ENCODE results near the gene PRR11. TPM values are rescaled to one million over a fixed set of nuclear protein-coding genes. Genes with fewer than 3 reads are reported as not detected.
"Not testable (repeated sequence)": the region's sequence is repeated elsewhere in the genome, so short reads cannot be mapped to it uniquely, and the experiment has no call there.

PRR11 gene
- total RNA-seq, 2 donors from 2014 or later, result 10.8 to 34.0 TPM

GRCh38 chr17:59175076-59175475 lies 19.5 kb downstream of the PRR11 start:
- intact Hi-C loops (cut with DNase I), result no loop called here
- Histone ChIP-seq H3K27me3 (no peaks in the 10 kb centered on the region), H3K4me3 (no peak overlapping the region), H3K9ac (ENCODE audit: low read depth in 2 of 2, low read length in 2 of 2) (no peak overlapping the region), H3K4me1 (no peaks in the 10 kb centered on the region), H3K27ac (no peak overlapping the region), H3K9me3 (no peaks in the 10 kb centered on the region), H3K36me3 (no peaks in the 10 kb centered on the region)
- TF ChIP-seq CTCF (IDR thresholded peaks at IDR 0.05), result no peak
- no peak for DNase-seq

- H3K4me1 ChIP-seq, result no peaks in the 10 kb centered on the region
- H3K27ac ChIP-seq, result no peak overlapping the region
- intact Hi-C loops (cut with DNase I), result no loop called here
- no peak overlapping the region for H3K9ac ChIP-seq (ENCODE audit: low read depth in 2 of 2, low read length in 2 of 2)
- no peak overlapping the region for H3K4me3 ChIP-seq
- no peaks in the 10 kb centered on the region for H3K36me3 ChIP-seq
- H3K27me3 ChIP-seq, result no peaks in the 10 kb centered on the region
- no peaks in the 10 kb centered on the region for H3K9me3 ChIP-seq
- no peak for DNase-seq
- TF ChIP-seq CTCF (IDR thresholded peaks at IDR 0.05), result no peak
Observed at GRCh38 chr17:59178266-59178985, 22.9 kb downstream of the PRR11 start.

DNA sequence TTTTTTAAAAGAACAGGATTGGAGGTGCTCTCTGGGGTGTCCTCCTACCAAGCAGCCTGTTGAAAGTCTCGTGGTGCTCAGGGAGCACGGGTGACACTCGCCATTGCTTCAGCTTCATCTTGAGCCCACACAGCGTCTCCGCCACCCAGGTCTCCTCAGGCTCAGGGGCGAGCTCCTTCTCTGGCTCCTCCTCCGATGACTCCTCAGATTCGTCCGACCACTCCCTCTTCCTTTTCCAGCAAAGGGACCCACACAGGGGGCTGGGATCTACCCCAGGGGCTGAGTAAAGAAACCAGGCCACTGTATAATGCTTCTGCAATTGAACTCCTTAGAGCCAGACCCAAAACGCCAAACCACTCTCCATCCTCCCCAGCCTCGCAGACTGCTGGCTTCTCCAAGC lies 24.1 kb downstream of the PRR11 start:
- DNase-seq; H3K36me3 ChIP-seq; H3K9ac ChIP-seq (ENCODE audit: low read depth in 2 of 2, low read length in 2 of 2); intact Hi-C loops (cut with DNase I); H3K4me1 ChIP-seq; H3K27ac ChIP-seq; H3K4me3 ChIP-seq; H3K9me3 ChIP-seq; H3K27me3 ChIP-seq: not testable (repeated sequence)

DNA sequence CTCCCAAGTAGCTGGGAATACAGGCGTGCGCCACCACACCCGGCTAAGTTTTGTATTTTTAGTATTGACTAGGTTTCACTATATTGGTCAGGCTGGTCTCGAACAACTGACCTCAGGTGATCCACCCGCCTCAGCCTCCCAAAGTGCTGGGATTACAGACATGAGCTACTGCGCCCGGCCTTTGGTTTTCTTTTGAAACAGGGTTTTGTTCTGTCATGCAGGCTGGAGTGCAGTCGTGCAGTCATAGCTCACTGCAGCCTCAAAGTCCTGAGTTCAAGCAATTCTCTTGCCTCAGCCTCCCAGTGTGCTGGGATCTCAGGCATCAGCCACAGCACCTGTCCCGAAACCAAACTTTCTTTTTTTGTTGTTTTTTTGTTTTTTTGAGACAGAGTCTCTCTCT lies 25.1 kb downstream of the PRR11 start:
- DNase-seq, result no peak
- no peaks in the 10 kb centered on the region for H3K4me1 ChIP-seq
- TF ChIP-seq CTCF (IDR thresholded peaks at IDR 0.05), result no peak
- H3K27me3 ChIP-seq, result no peaks in the 10 kb centered on the region
- no peaks in the 10 kb centered on the region for H3K9me3 ChIP-seq
- H3K9ac ChIP-seq (ENCODE audit: low read depth in 2 of 2, low read length in 2 of 2), result no peak overlapping the region
- intact Hi-C loops (cut with DNase I), result no loop called here
- H3K27ac ChIP-seq, result no peak overlapping the region
- no peaks in the 10 kb centered on the region for H3K36me3 ChIP-seq
- no peak overlapping the region for H3K4me3 ChIP-seq

GRCh38 chr17:59181481-59181880 lies 25.9 kb downstream of the PRR11 start:
- Histone ChIP-seq H3K4me3 (no peak overlapping the region), H3K36me3 (no peaks in the 10 kb centered on the region), H3K9ac (ENCODE audit: low read depth in 2 of 2, low read length in 2 of 2) (no peak overlapping the region), H3K27me3 (no peaks in the 10 kb centered on the region), H3K4me1 (no peaks in the 10 kb centered on the region), H3K9me3 (no peaks in the 10 kb centered on the region), H3K27ac (no peak overlapping the region)
- TF ChIP-seq CTCF (IDR thresholded peaks at IDR 0.05), result no peak
- intact Hi-C loops (cut with DNase I), result no loop called here
- DNase-seq, result no peak

DNA sequence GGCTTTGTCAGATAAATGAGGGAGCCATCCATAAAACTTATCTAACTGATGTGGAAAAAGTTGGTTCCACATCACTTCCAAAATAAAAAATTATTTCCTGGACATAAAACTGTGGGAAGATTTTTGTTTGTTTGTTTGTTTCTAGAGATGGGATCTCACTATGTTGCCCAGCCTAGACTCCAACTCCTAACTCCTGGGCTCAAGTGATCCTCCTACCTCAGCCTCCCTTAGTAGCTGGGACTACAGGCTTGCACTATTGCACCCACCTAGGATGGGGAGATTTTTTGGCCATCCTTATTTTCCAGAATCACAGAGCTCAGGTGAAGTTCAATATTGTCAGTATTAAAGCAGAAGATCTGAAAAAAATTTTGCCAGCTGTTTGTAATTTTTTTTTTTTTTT lies 30.5 kb downstream of the PRR11 start:
- DNase-seq, result no peak
- TF ChIP-seq CTCF (IDR thresholded peaks at IDR 0.05), result no peak
- Histone ChIP-seq H3K36me3 (no peaks in the 10 kb centered on the region), H3K9ac (ENCODE audit: low read depth in 2 of 2, low read length in 2 of 2) (no peak overlapping the region), H3K27ac (no peak overlapping the region), H3K27me3 (no peaks in the 10 kb centered on the region), H3K9me3 (no peaks in the 10 kb centered on the region), H3K4me1 (no peaks in the 10 kb centered on the region), H3K4me3 (no peak overlapping the region)
- intact Hi-C loops (cut with DNase I), result no loop called here

Measured in colonic mucosa (tissue), 4 donors.